Stromal cell of bone marrow (primary cell): ENCODE measurements around the gene INTS2.
"Not testable (repeated sequence)": the region's sequence is repeated elsewhere in the genome, so short reads cannot be mapped to it uniquely, and the experiment has no call there.

Experiments used
- DNase-seq: peaks from one replicate; pipeline ENCODE4 v3.0.0-alpha.2; 2012; ENCODE audit warnings: low read depth

The INTS2 gene

DNA sequence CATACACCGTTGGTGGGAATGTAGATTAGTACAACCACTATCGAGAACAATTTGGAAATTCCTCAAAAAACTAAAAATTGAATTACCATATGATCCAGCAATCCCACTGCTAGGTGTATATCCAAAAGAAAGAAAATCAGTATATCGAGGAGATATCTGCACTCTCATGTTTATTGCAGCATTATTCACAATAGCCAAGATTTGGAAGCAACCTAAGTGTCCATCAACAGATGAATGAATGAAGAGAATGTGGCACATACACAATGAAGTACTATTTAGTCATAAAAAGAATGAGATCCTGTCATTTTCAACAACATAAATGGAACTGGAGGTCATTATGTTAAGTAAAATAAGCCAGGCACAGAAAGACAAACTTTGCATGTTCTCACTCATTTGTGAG, 108.5 kb downstream of the INTS2 start:
- DNase-seq = not testable (repeated sequence)

DNA sequence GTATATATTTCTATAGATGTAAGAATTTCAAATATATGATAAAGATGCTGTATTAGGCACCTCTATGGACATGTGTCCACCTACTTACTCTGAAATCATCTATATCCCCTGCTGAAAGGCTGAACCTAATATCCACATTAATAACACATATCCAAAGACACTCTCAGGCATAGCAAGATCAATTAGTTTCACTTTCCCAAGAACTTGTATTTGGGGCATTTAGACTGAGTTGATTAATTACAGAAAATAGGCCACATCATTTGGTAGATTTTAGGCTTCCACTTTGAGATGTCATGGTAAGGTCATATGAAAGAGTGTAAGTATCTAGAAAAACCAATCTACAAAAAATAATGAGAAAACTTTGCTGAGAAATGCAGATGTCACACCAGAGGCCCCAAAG, 109.6 kb downstream of the INTS2 start:
- no peak for DNase-seq

DNA sequence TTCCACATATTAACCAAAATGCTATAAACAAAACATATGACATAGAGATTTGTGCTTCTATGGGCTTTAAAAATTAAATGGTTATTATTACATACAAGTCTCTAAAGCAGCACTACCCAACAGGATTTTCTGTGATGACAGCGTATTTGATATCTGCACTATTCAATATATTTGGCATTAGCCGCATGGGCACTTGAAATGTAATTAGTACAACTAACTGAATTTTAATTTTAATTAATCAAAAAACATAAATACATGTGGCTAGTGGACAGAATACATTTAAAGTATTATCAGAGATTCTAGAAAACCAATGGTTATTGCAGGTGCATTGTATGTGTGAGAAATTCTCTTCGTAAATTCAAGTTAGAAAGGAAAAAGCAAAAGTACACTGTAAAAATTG, 110.3 kb downstream of the INTS2 start:
- no peak for DNase-seq

DNA sequence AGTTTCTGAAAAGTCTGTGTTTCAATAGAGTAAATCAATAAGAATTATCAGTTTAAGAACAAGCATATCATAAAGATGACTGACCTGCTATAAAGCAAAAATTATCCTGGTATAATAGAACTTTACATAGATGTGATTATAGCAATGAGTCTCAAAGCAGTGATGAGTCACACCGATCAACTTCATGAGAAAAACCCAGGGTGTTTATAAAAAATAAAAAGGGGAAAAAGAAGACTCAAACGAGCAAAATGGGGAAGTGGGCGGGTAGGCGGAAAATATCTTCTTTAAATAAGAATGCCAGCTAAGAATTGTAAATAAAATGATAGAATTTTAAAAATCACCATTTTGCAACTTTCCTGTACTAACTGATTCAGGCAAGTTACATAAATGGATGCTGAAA, 111.2 kb downstream of the INTS2 start:
- DNase-seq = no peak

DNA sequence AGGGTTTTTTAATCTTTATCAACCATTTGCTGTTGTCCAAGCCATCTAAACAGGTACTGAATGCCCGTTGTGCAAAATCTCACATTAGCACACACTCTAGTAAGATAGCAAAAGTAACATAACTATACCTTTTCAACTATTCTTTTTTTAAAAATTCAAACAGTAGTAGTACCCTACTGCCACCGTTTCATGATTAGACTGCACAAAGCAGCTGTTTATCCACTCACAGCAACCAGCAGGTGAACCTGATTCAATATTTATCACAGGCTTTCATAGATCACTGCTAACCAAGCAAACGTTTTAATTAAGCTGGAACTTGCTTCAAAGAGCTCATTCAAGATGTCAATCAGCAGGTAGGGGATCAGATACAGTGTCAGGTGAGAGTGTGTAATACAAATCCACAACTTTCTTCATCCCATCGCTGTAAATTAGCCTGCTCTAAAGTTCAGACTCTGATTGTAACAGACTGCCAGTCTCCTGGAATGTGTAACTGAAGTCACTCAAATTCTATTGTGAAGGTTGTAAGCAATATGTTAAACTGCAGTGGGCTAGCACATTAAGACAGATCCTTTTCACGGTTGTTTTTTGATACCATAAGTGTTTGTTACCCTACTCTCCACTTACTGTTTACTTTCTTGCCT, 111.8 kb downstream of the INTS2 start:
- no peak for DNase-seq
